Measurements from ENCODE around the gene SLC25A11.

- TF ChIP-seq POLR2A (IDR thresholded peaks at IDR 0.05; ENCODE audit: low read depth, low read length): no peak
- no peak for TF ChIP-seq POLR2AphosphoS5 (IDR thresholded peaks at IDR 0.05; ENCODE audit: low read depth, low read length)
- TF ChIP-seq TAF1 (IDR thresholded peaks at IDR 0.05; ENCODE audit: low read depth, low read length): no peak
- TF ChIP-seq PAX5 (IDR thresholded peaks at IDR 0.05; ENCODE audit: insufficient read depth, low read length, severe bottlenecking): no peak
- no peak for TF ChIP-seq POU2F2 (IDR thresholded peaks at IDR 0.05; ENCODE audit: low read depth, low read length)
Measured at GRCh38 chr17:4937553-4937952, 2.3 kb downstream of the SLC25A11 start.
